ENCODE measurements around the gene LRRC8C.
A peak's percentile ranks its signal among the peaks of the same experiment; 100 is the strongest.
"Not testable (repeated sequence)": the region's sequence is repeated elsewhere in the genome, so short reads cannot be mapped to it uniquely, and the experiment has no call there.

Gene LRRC8C

DNA sequence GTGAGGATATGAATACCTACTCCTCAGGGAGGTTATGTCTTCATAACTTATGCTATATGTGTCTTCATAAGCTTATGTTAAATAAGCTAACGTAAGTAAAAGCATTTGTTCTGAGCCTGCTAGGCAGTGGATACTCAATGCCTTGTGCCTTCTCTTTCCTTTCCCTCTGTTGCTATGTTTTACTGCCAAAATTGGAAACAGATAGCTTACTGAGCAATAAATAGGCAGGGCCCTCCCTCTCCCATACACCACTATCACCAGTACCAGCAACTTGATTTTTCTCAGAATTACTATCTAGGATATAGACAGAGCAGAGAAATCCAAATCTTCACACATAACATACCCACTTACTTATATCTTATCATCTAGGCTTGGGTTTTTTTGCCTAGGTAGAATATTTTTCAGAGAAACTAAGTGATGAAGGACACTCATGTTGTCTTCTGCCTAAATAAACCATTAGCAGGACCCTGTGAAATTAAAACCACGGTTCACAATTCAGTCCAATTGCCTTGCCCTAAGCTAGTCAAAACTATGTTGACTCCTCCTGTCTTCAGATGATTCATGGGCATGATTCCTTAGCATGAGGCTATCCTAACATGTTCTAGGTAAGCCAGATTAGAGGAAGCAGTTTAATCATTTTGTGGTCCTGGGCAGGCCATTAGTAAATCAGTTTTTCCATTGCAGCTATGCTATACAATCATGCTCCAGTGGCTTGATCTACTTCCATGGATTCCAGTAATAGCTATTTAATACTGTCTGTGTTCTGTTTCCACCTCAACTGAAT lies 15.9 kb upstream of the LRRC8C start:
- H3K9me3 Mint-ChIP-seq: peaks cover 7% of the 10 kb centered on the region
- no peak overlapping the region for H3K27ac Mint-ChIP-seq
- H3K36me3 Mint-ChIP-seq: peaks cover 19% of the 10 kb centered on the region
- ATAC-seq (peak; percentile 67), DNase-seq (ENCODE audit: low spot score in 2 of 2) (no peak)
- H3K4me1 Mint-ChIP-seq: peaks cover 41% of the 10 kb centered on the region
- H3K4me3 Mint-ChIP-seq: no peak overlapping the region

- no peak overlapping the region for H3K27ac Mint-ChIP-seq
- peaks cover 21% of the 10 kb centered on the region for H3K36me3 Mint-ChIP-seq
- H3K4me3 Mint-ChIP-seq: peak overlapping the region; percentile 4
- no peak for ATAC-seq
- no peak for DNase-seq (ENCODE audit: low spot score in 2 of 2)
- peaks cover 12% of the 10 kb centered on the region for H3K4me1 Mint-ChIP-seq
- peaks cover 7% of the 10 kb centered on the region for H3K9me3 Mint-ChIP-seq
Measured at GRCh38 chr1:89620664-89621063, 12.3 kb upstream of the LRRC8C start.

GRCh38 chr1:89622895-89623294 lies 10.0 kb upstream of the LRRC8C start:
- Mint-ChIP-seq H3K36me3 (peaks cover 13% of the 10 kb centered on the region), H3K4me3 (no peak overlapping the region), H3K27ac (no peak overlapping the region), H3K9me3 (peaks cover 4% of the 10 kb centered on the region), H3K4me1 (peaks cover 23% of the 10 kb centered on the region)
- DNase-seq (ENCODE audit: low spot score in 2 of 2): no peak
- no peak for ATAC-seq

- DNase-seq (ENCODE audit: low spot score in 2 of 2) (no peak), ATAC-seq (no peak)
- Mint-ChIP-seq H3K9me3 (no peaks in the 10 kb centered on the region), H3K4me1 (peaks cover 36% of the 10 kb centered on the region), H3K36me3 (peaks cover 19% of the 10 kb centered on the region), H3K4me3 (no peak overlapping the region), H3K27ac (no peak overlapping the region)
Measured at GRCh38 chr1:89624314-89624713, 8.6 kb upstream of the LRRC8C start.

DNA sequence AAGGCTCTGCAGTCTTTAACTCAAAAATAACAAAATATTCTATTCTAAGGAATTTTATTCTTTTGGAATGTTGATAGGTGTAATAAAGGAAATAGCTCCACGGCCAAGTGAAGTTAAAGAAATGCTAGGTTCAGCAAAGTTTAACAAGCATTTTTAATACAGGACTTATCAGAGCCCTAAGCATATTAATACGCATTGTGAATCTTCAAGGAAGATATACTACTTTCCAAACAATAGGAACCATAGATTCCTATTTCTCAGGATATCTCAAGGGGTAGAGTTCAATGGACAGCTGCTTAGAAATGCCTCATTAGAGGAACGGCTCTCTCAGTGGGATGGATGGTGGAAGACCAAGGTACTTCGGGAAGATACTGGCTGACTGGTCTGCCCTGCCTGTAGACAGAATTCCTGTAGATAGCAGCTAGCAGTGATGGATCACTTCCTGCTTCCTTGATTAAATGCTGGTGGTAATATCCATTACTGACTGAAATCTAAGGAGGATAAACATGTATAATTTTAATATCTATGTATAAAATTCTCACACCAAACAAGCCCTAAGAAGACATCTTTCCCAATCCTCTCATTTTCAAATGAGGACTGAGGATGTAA lies 8.1 kb upstream of the LRRC8C start:
- ATAC-seq (no peak), DNase-seq (ENCODE audit: low spot score in 2 of 2) (no peak)
- Mint-ChIP-seq H3K27ac (no peak overlapping the region), H3K4me3 (no peak overlapping the region), H3K36me3 (peaks cover 19% of the 10 kb centered on the region), H3K9me3 (no peaks in the 10 kb centered on the region), H3K4me1 (peaks cover 41% of the 10 kb centered on the region)

- H3K27ac Mint-ChIP-seq: no peak overlapping the region
- H3K9me3 Mint-ChIP-seq: no peaks in the 10 kb centered on the region
- no peak for ATAC-seq
- H3K4me1 Mint-ChIP-seq: peaks cover 54% of the 10 kb centered on the region
- peaks cover 11% of the 10 kb centered on the region for H3K36me3 Mint-ChIP-seq
- no peak overlapping the region for H3K4me3 Mint-ChIP-seq
- no peak for DNase-seq (ENCODE audit: low spot score in 2 of 2)
Measured at GRCh38 chr1:89627596-89627962, 5.3 kb upstream of the LRRC8C start.

DNA sequence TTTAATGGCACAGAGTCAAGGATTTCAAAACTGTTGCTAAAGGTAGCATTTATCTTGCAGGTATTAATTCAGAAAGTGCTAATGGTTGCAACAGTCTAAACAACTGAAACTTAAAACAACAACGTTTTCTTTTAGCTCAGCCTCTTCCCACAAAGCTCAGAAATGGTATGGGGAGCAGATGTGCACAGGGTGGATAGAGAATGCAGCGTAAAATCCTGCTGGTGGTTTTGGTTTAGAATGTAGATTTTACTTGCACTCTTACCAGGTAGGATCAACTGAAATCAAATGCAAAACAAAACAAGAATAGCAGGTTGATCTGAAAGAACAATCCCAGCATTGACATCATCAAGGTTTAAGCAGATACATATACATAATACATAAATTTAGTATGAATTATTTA lies 3.8 kb upstream of the LRRC8C start:
- peak overlapping the region; percentile 88 for H3K27ac Mint-ChIP-seq
- H3K4me1 Mint-ChIP-seq: peaks cover 56% of the 10 kb centered on the region
- ATAC-seq (no peak), DNase-seq (ENCODE audit: low spot score in 2 of 2) (no peak)
- H3K36me3 Mint-ChIP-seq: peaks cover 20% of the 10 kb centered on the region
- H3K4me3 Mint-ChIP-seq: peak overlapping the region; percentile 90
- no peaks in the 10 kb centered on the region for H3K9me3 Mint-ChIP-seq

DNA sequence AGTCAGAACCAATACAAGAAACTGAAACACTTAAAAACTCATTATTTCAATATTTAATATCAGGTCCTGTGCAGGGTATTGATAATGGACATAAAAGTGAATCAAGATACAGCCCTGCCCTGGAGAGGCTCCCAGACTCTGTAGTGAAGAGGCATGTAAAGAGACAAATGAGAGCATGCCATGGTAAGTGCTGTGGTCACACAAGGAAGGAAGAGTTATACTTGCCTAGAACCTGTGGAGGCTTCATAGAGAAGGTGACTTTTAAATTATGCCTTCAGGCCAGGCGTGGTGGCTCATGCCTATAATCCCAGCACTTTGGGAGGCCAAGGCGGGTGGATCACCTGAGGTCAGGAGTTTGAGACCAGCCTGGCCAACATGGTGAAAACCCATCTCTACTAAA lies 3.3 kb upstream of the LRRC8C start:
- Mint-ChIP-seq H3K27ac (peak overlapping the region; percentile 88), H3K4me3 (peak overlapping the region; percentile 90), H3K4me1 (peaks cover 56% of the 10 kb centered on the region), H3K36me3 (peaks cover 25% of the 10 kb centered on the region)
- H3K9me3 Mint-ChIP-seq; DNase-seq (ENCODE audit: low spot score in 2 of 2); ATAC-seq: not testable (repeated sequence)

GRCh38 chr1:89630048-89630447 lies 2.9 kb upstream of the LRRC8C start:
- H3K9me3 Mint-ChIP-seq: no peaks in the 10 kb centered on the region
- DNase-seq (ENCODE audit: low spot score in 2 of 2) (no peak), ATAC-seq (no peak)
- H3K36me3 Mint-ChIP-seq: peaks cover 26% of the 10 kb centered on the region
- H3K4me3 Mint-ChIP-seq: peak overlapping the region; percentile 90
- H3K4me1 Mint-ChIP-seq: peaks cover 56% of the 10 kb centered on the region
- peak overlapping the region; percentile 88 for H3K27ac Mint-ChIP-seq

GRCh38 chr1:89631816-89632656 lies 884 bp upstream of the LRRC8C start:
- DNase-seq (ENCODE audit: low spot score in 2 of 2) (no peak), ATAC-seq (no peak)
- H3K36me3 Mint-ChIP-seq: peaks cover 43% of the 10 kb centered on the region
- H3K4me3 Mint-ChIP-seq: peak overlapping the region; percentile 90
- H3K4me1 Mint-ChIP-seq: peaks cover 60% of the 10 kb centered on the region
- H3K27ac Mint-ChIP-seq: peak overlapping the region; percentile 96
- no peaks in the 10 kb centered on the region for H3K9me3 Mint-ChIP-seq

DNA sequence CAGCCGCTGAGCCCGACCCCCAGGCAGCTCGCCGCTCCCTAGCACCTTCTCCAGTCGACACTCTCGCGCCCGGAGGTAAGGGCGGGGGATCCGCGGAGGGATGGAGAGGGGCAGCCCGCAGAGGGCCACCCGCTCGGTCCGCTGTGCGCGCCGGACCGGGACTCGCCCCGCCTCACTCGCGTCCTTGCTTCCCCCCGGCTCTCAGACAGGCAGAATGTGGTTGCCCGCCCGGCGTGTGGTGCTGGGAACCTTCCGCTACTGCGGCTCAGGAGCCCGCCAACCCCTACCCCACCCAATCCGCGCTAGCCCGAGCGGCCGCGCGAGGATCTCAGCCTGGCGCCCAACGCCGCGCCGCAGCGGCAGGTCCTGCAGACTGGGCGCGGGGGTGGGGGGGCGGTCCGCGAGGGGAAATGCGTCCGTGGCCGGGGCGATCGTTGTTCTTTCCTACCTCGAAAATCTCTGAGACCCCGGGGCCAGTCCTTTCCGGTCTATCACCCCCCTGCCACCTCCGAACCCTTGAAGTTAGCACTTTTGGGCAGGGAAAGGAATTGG lies 404 bp downstream of the LRRC8C start:
- H3K4me3 Mint-ChIP-seq: peak overlapping the region; percentile 90
- peaks cover 69% of the 10 kb centered on the region for H3K4me1 Mint-ChIP-seq
- peak; percentile 62 for ATAC-seq
- H3K27ac Mint-ChIP-seq: peak overlapping the region; percentile 93
- peaks cover 55% of the 10 kb centered on the region for H3K36me3 Mint-ChIP-seq
- DNase-seq (ENCODE audit: low spot score in 2 of 2): peak in 1 of 2 donors; percentile 46
- H3K9me3 Mint-ChIP-seq: no peaks in the 10 kb centered on the region

- Mint-ChIP-seq H3K4me3 (peak overlapping the region; percentile 90), H3K36me3 (peaks cover 56% of the 10 kb centered on the region), H3K27ac (peak overlapping the region; percentile 93), H3K4me1 (peaks cover 64% of the 10 kb centered on the region), H3K9me3 (no peaks in the 10 kb centered on the region)
- ATAC-seq (no peak), DNase-seq (ENCODE audit: low spot score in 2 of 2) (no peak)
Measured at GRCh38 chr1:89633800-89634625, 1.1 kb downstream of the LRRC8C start.

DNA sequence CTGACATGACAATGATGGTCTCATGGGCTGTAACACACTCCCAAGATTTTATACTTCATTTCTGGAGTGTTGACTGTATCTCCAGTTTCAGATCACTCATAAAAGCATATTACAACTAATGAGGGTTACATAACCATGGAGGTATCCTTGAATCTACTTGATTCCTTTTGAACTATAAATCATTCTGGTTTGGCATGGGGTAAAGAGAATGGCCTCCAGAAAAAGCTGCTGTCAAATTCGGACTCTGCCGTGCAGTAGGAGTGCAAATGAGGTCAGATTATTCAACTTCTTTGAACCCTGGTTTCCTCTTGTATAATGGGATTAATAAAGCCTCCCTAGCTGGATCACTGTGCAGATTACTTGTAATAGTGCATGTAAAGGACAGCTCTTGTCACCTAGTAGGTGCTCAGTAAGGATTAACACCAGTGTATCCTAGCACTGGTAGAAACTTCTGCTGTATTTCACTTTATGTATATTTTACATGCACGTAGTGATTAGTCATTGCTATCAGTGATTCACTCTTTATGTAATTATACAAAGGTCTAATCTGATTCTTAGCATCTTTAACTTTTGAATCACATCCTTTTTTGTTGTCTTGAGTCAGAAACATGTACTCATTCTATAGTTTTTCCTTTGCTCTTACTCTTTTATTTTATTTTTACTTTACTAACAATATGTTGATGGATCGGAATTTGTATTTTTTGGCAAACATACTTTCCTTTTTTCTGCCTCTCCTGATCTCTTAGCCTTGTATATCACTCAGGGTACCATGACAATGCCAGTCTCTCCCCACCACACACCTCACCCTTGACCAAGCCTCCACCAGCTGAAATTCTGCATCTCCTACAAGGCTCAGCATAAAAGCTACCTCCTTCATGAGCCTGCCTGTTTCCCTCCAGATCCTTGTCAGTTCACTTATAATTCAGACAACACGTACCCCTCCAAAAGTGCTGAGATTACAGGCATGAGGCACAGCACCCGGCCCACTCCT lies 3.2 kb downstream of the LRRC8C start:
- H3K9me3 Mint-ChIP-seq: no peaks in the 10 kb centered on the region
- DNase-seq (ENCODE audit: low spot score in 2 of 2): no peak
- H3K4me3 Mint-ChIP-seq: peak overlapping the region; percentile 90
- H3K27ac Mint-ChIP-seq: peak overlapping the region; percentile 53
- ATAC-seq: peak; percentile 63
- H3K4me1 Mint-ChIP-seq: peaks cover 55% of the 10 kb centered on the region
- H3K36me3 Mint-ChIP-seq: peaks cover 75% of the 10 kb centered on the region

- peak overlapping the region; percentile 90 for H3K4me3 Mint-ChIP-seq
Measured at GRCh38 chr1:89637496-89637895, 4.6 kb downstream of the LRRC8C start.

More at GRCh38 chr1:89637496-89637895, 4.6 kb downstream of the LRRC8C start:
- H3K9me3 Mint-ChIP-seq: no peaks in the 10 kb centered on the region
- peak overlapping the region; percentile 53 for H3K27ac Mint-ChIP-seq
- peaks cover 80% of the 10 kb centered on the region for H3K36me3 Mint-ChIP-seq
- no peak for DNase-seq (ENCODE audit: low spot score in 2 of 2)
- ATAC-seq: no peak
- H3K4me1 Mint-ChIP-seq: peaks cover 51% of the 10 kb centered on the region

All from stimulated activated effector memory CD8-positive, alpha-beta T cell treated with anti-CD3 and anti-CD28 coated beads, Interleukin-12 subunit alpha, Interleukin-12 subunit beta, amount 100 ng/mL, for 72 hours (primary cell).